CD4-positive, alpha-beta memory T cell (primary cell): Measurements from ENCODE around the gene DLG5. TPM values are rescaled to one million over a fixed set of nuclear protein-coding genes. Genes with fewer than 3 reads are reported as not detected.

Source experiments
- CTCF ChIA-PET: fragments of 350-600 bp; sonication (Branson Sonifier 250); formaldehyde crosslinking; loops from one replicate; lab custom pipeline; 2021; ENCODE audit warnings: inconsistent platforms; ENCODE audit not compliant: partially characterized antibody; lab: Charles Lee
- POLR2A ChIA-PET: fragments of 350-600 bp; sonication (Branson Sonifier 250); formaldehyde crosslinking; loops from one replicate; lab custom pipeline; 2021; ENCODE audit not compliant: partially characterized antibody; lab: Charles Lee
- DNase-seq, 5 donors: peaks; one replicate each; pipeline versions ENCODE4 v3.0.0 to v3.0.0-alpha.2; 2020 to 2022; ENCODE audit warnings: mixed read lengths in 1 of 5
- H3K27ac ChIP-seq: one replicate; pipeline ENCODE4 v1.7.0; 2013; ENCODE audit warnings: low read depth, low read length
- H3K27me3 ChIP-seq: 2 replicates; pipeline ENCODE4 v1.7.0; 2013; ENCODE audit warnings: mild to moderate bottlenecking, low read length, moderate library complexity; ENCODE audit not compliant: insufficient read depth
- H3K36me3 ChIP-seq: 2 replicates; pipeline ENCODE4 v1.7.0; 2013; ENCODE audit warnings: mild to moderate bottlenecking, low read length, moderate library complexity; ENCODE audit not compliant: insufficient read depth
- H3K4me1 ChIP-seq: 2 replicates; pipeline ENCODE4 v1.7.0; 2013; ENCODE audit warnings: mild to moderate bottlenecking, low read length, moderate library complexity; ENCODE audit not compliant: insufficient read depth
- H3K4me3 ChIP-seq, 2 donors: one replicate each; pipeline ENCODE4 v1.7.0; 2013; ENCODE audit warnings: low read length in 2 of 2, mild to moderate bottlenecking in 1 of 2
- H3K9me3 ChIP-seq, 2 donors: one replicate each; pipeline ENCODE4 v1.7.0; 2013; ENCODE audit warnings: low read length in 2 of 2, control low read depth in 1 of 2; ENCODE audit not compliant: control insufficient read depth in 1 of 2
- H3K27ac Mint-ChIP-seq, 7 donors: one replicate each; pipeline ENCODE4 v1.8.0; 2020 to 2021; ENCODE audit warnings: mixed read lengths in 7 of 7, mild to moderate bottlenecking in 6 of 7, inconsistent platforms in 3 of 7, moderate library complexity in 3 of 7
- H3K27me3 Mint-ChIP-seq, 2 donors: one replicate each; pipeline ENCODE4 v1.8.0; 2020 to 2021; ENCODE audit warnings: mixed read lengths in 2 of 2
- H3K36me3 Mint-ChIP-seq, 2 donors: one replicate each; pipeline ENCODE4 v1.8.0; 2020 to 2021; ENCODE audit warnings: mixed read lengths in 2 of 2, inconsistent platforms in 1 of 2, mild to moderate bottlenecking in 1 of 2
- H3K4me1 Mint-ChIP-seq, 4 donors: one replicate each; pipeline ENCODE4 v1.8.0; 2020 to 2021; ENCODE audit warnings: mixed read lengths in 4 of 4, mild to moderate bottlenecking in 1 of 4
- H3K4me3 Mint-ChIP-seq, 8 donors: one replicate each; pipeline ENCODE4 v1.8.0; 2020 to 2021; ENCODE audit warnings: mixed read lengths in 8 of 8, mild to moderate bottlenecking in 7 of 8, moderate library complexity in 6 of 8, inconsistent platforms in 3 of 8
- H3K9me3 Mint-ChIP-seq, 8 donors: one replicate each; pipeline ENCODE4 v1.8.0; 2020 to 2021; ENCODE audit warnings: mixed read lengths in 8 of 8, mild to moderate bottlenecking in 5 of 8, inconsistent platforms in 3 of 8, moderate library complexity in 1 of 8
- intact Hi-C: fragments of 100-400 bp; cut with micrococcal nuclease; formaldehyde crosslinking; loops from one replicate; pipeline ENCODE4 v1.15.1; 2023
- polyA plus RNA-seq, 2 donors: library from polyadenylated mRNA; unstranded; fragments of 300-500 nt; fragmentation: Illumina TruSeq; gene quantifications; one replicate each; pipeline ENCODE4 v1.2.3, GENCODE V29; 2021
- total RNA-seq, 2 experiments: library from RNA; stranded (reverse); gene quantifications; one replicate each; pipeline ENCODE4 v1.2.3, GENCODE V29; 2021

DLG5 gene
- total and polyA plus RNA-seq, 4 experiments from 2014 or later: 0.13 to 3.2 (median 2.7) TPM; not detected in 1

DNA sequence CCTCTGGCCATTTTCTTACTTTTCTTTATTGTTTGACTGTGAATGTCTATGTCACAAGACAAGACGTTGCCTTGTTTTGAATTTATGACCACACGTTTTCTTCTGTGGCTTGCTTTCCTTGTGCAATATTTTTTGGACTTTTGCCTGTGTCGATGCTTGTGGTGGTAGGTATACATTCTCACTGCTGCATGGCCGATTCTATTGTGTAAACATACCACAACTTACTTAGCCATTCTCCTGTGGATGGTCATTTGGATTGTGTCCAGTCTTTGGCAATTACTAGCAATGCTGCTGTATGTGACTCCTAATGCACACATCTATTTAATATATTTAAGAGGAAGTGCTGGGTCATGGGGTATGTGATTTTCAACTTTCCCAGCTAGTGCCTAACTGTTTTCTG, 18.0 kb upstream of the DLG5 start:
- intact Hi-C loops: no loop called here
- Histone ChIP-seq H3K4me3 (no peak overlapping the region), H3K27ac (no peak overlapping the region), H3K9me3 (no peaks in the 10 kb centered on the region), H3K36me3 (no peaks in the 10 kb centered on the region), H3K27me3 (no peaks in the 10 kb centered on the region), H3K4me1 (no peaks in the 10 kb centered on the region)
- no peak overlapping the region for H3K27ac Mint-ChIP-seq
- DNase-seq: no peak
- peaks cover 11 to 12% of the 10 kb centered on the region in 2 donors for H3K27me3 Mint-ChIP-seq
- POLR2A ChIA-PET: no interaction called here
- CTCF ChIA-PET: interaction anchor here (0.7 kb wide), 1 partner anchor 282 kb away, joined by 3 read pairs; no protein-coding TSS in a partner anchor
- H3K9me3 Mint-ChIP-seq: peaks cover 0 to 4% (median 0%) of the 10 kb centered on the region in 8 donors
- H3K4me3 Mint-ChIP-seq: no peak overlapping the region
- no peaks in the 10 kb centered on the region for H3K4me1 Mint-ChIP-seq
- H3K36me3 Mint-ChIP-seq: no peaks in the 10 kb centered on the region

DNA sequence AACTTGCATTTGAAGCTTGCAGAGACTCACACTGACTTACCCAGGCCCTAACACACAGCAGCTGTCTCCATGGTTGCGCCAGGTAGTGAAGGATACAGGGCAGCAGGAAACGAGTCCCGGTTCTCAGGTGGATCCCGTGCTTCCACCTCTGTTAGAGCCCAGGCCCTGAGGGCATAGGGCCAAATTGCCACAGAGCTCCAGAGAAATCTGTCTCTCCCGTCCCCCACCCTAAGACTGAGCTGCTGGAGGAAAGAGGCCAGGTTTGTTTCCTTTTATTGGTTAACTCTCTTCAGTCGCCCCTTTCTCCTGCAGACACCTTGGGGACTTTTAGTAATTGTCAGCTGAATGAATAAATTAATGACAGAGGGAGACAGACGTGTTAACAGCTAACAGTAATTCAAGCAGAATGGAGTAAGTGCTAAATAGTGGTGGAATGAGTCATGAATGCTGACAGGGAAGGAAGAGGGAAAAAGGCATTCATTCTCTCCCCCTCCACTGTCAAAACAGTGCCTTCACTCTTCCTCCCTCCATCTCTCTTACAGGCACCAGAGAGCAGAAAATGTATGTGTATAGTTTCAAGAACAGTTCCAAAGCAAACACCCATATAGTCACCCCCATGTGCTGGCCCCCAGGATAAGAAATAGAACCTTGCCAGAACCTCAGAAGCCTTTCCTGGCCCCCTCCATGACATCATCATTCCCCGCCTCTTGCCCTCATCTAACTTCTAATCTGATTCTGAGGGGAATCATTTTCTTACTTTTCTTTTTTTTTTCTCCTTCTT, 16.8 kb upstream of the DLG5 start:
- peaks cover 9 to 11% of the 10 kb centered on the region in 2 donors for H3K27me3 Mint-ChIP-seq
- no peaks in the 10 kb centered on the region for H3K9me3 ChIP-seq
- POLR2A ChIA-PET: no interaction called here
- no peak overlapping the region for H3K27ac Mint-ChIP-seq
- H3K4me1 Mint-ChIP-seq: no peaks in the 10 kb centered on the region
- H3K27me3 ChIP-seq: no peaks in the 10 kb centered on the region
- no peak overlapping the region for H3K4me3 Mint-ChIP-seq
- intact Hi-C loops: no loop called here
- H3K4me1 ChIP-seq: no peaks in the 10 kb centered on the region
- H3K36me3 Mint-ChIP-seq: no peaks in the 10 kb centered on the region
- no peak overlapping the region for H3K27ac ChIP-seq
- CTCF ChIA-PET: no interaction called here
- H3K36me3 ChIP-seq: no peaks in the 10 kb centered on the region
- no peak overlapping the region for H3K4me3 ChIP-seq
- DNase-seq: peak in 1 of 5 donors; percentile 21
- H3K9me3 Mint-ChIP-seq: no peaks in the 10 kb centered on the region

DNA sequence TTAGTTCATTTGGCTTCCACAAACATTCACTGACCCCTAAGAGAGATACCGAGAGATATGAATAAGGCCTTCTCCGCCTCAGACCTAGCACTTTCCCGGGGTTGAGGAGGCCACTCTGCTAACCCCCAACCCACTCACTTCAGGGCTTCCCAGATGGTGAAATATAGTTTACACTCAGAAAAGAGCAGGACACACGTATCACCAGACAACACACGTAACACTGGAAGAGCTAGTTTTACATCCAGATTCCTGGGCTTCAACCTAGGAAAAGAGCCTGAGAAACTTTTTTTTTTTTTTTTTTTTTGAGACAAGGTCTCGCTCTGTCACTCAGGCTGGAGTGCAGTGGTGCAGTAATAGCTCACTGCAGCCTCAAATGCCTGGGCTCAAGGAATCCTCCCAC, 15.2 kb upstream of the DLG5 start:
- no peak overlapping the region for H3K27ac ChIP-seq
- H3K27me3 ChIP-seq: no peaks in the 10 kb centered on the region
- no peak overlapping the region for H3K27ac Mint-ChIP-seq
- intact Hi-C loops: no loop called here
- H3K4me3 ChIP-seq: no peak overlapping the region
- H3K9me3 ChIP-seq: no peaks in the 10 kb centered on the region
- no peaks in the 10 kb centered on the region for H3K4me1 Mint-ChIP-seq
- peaks cover 9 to 11% of the 10 kb centered on the region in 2 donors for H3K27me3 Mint-ChIP-seq
- no peak for DNase-seq
- H3K36me3 ChIP-seq: no peaks in the 10 kb centered on the region
- no peaks in the 10 kb centered on the region for H3K9me3 Mint-ChIP-seq
- ChIA-PET POLR2A (no interaction called here), CTCF (no interaction called here)
- no peaks in the 10 kb centered on the region for H3K36me3 Mint-ChIP-seq
- H3K4me3 Mint-ChIP-seq: no peak overlapping the region
- no peaks in the 10 kb centered on the region for H3K4me1 ChIP-seq

DNA sequence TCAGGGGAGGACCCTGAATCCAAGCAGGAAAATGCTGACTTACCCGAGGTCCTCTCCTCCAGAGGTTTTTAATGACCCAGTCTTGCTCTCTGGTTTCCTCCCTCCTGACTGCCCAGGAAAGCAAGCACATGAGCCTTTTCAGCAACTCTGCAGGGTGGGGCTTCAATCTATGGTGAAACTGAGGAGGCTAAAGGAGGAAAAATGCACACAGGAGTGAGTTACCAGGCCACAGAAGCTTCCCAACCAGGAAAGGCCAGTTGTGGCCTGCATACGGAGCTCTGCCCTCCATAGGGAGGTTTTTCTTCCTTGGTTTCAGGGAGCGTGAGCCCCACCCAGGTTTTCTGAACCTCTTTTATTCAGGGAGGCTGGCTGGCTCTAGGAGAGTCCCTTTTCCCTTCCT, 14.1 kb upstream of the DLG5 start:
- Histone ChIP-seq H3K27ac (no peak overlapping the region), H3K4me3 (no peak overlapping the region), H3K36me3 (no peaks in the 10 kb centered on the region), H3K9me3 (no peaks in the 10 kb centered on the region), H3K4me1 (no peaks in the 10 kb centered on the region), H3K27me3 (no peaks in the 10 kb centered on the region)
- ChIA-PET CTCF (no interaction called here), POLR2A (no interaction called here)
- Mint-ChIP-seq H3K4me1 (no peaks in the 10 kb centered on the region), H3K27ac (no peak overlapping the region), H3K9me3 (no peaks in the 10 kb centered on the region), H3K36me3 (no peaks in the 10 kb centered on the region), H3K27me3 (peaks cover 5 to 9% of the 10 kb centered on the region in 2 donors), H3K4me3 (no peak overlapping the region)
- intact Hi-C loops: no loop called here
- no peak for DNase-seq

DNA sequence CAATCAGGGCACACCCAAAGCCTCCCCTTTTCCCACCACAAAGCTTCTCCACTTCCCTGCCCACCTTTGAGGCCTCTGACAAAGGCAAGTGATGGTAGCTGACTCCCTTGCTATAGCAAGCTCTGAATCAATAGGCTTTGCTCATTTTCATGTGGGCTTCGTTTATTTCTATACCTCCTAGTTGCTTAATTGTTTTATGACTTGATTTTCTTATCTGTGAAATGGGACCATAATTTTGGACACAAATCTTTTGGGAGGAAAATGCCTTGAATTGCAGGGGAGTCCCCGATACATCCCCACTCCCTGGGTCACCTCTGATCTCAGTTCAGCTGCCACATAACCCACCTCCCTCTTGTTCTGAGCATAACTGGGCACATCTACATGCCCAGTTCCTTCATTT, 13.7 kb upstream of the DLG5 start:
- H3K4me3 ChIP-seq: no peak overlapping the region
- no peaks in the 10 kb centered on the region for H3K4me1 ChIP-seq
- no peaks in the 10 kb centered on the region for H3K9me3 Mint-ChIP-seq
- POLR2A ChIA-PET: no interaction called here
- H3K36me3 Mint-ChIP-seq: no peaks in the 10 kb centered on the region
- CTCF ChIA-PET: no interaction called here
- H3K27me3 Mint-ChIP-seq: peaks cover 5 to 7% of the 10 kb centered on the region in 2 donors
- no peak overlapping the region for H3K4me3 Mint-ChIP-seq
- H3K27me3 ChIP-seq: no peaks in the 10 kb centered on the region
- no peak overlapping the region for H3K27ac ChIP-seq
- no peaks in the 10 kb centered on the region for H3K4me1 Mint-ChIP-seq
- no peaks in the 10 kb centered on the region for H3K9me3 ChIP-seq
- H3K27ac Mint-ChIP-seq: no peak overlapping the region
- intact Hi-C loops: no loop called here
- no peak for DNase-seq
- no peaks in the 10 kb centered on the region for H3K36me3 ChIP-seq

DNA sequence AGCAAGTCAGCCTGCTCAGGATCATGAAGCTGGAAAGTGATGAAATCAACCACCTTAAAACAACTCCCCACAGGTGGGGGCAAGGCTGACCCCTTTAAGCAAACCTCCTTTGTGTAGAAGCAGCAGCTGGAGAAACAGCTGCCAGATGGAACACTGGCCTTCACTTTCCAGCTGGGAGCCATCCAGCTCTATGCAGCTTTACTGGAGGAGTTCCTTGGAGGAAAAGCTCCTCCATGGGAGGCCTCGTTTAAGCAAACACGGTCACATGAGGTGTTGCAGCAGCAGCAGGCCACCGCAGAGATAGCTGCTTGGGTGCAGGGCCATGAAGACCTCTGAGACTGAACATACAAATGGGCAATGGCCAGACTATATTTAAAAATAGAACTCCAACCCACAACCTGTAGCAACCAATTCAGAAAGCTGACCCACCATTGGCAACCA, 13.0 kb upstream of the DLG5 start:
- Mint-ChIP-seq H3K4me1 (no peaks in the 10 kb centered on the region), H3K36me3 (no peaks in the 10 kb centered on the region), H3K27ac (no peak overlapping the region), H3K9me3 (no peaks in the 10 kb centered on the region), H3K27me3 (peaks cover 2 to 7% of the 10 kb centered on the region in 2 donors), H3K4me3 (no peak overlapping the region)
- H3K27me3 ChIP-seq: no peaks in the 10 kb centered on the region
- ChIA-PET POLR2A (no interaction called here), CTCF (no interaction called here)
- no peak overlapping the region for H3K27ac ChIP-seq
- no peaks in the 10 kb centered on the region for H3K36me3 ChIP-seq
- no peaks in the 10 kb centered on the region for H3K9me3 ChIP-seq
- no peak overlapping the region for H3K4me3 ChIP-seq
- no peaks in the 10 kb centered on the region for H3K4me1 ChIP-seq
- no peak for DNase-seq
- intact Hi-C loops: no loop called here

DNA sequence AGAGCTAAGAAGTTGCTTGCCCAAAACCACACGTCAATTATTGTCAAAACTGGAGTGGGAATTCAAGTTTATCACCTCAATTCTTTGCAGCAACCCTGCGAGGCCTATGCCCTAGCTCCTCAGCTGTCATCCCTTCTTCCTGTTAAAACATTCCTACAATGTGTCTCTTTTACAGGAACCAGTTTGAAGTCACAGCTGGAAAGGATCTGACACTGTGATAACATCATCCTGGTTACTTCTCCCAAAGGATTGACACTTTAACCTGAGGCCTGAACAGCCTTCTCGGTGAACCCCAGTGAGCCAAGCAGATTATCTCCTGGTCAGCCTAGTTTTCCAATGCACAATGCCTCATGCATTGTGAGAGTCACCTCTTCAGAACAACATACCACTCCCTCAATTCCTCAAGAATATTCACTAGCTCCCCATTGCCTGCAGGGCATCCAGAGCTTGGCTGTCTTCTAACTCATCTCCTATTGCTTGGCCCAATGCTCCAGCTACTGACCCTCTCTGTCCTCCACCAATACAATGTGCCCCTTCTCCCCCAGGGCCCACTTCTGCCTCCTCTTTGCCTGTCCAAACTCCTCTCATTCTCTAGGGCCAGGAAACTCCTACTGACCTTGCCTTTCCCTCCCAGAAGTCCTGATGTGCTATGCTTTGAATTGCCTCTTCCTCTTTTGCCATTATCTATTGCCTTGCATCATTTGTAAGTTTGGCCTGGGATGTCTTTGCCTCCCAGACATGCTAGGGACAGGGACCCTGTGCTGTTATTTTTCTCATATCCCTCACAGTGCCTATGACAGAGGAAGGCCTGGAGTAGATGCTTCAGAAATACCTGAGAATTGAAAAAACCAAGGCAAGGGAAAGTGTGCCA, 10.4 kb upstream of the DLG5 start:
- Mint-ChIP-seq H3K36me3 (no peaks in the 10 kb centered on the region), H3K4me1 (no peaks in the 10 kb centered on the region), H3K4me3 (no peak overlapping the region), H3K27me3 (peaks cover 1 to 3% of the 10 kb centered on the region in 2 donors), H3K9me3 (no peaks in the 10 kb centered on the region), H3K27ac (no peak overlapping the region)
- Histone ChIP-seq H3K36me3 (no peaks in the 10 kb centered on the region), H3K27me3 (no peaks in the 10 kb centered on the region), H3K4me1 (no peaks in the 10 kb centered on the region), H3K4me3 (no peak overlapping the region), H3K27ac (no peak overlapping the region), H3K9me3 (no peaks in the 10 kb centered on the region)
- CTCF ChIA-PET: no interaction called here
- no peak for DNase-seq
- POLR2A ChIA-PET: no interaction called here
- intact Hi-C loops: no loop called here
